GM12872 (cell line): Measurements from ENCODE around the gene DSG3.

Experiments
- TF ChIP-seq, protein P1 (sequence below): IDR thresholded peaks from 3 replicates; pipeline ENCODE4 v1.5.1; 2011; ENCODE audit warnings: low read depth, mild to moderate bottlenecking, low read length, moderate library complexity; ENCODE audit not compliant: insufficient read depth

The DSG3 gene

DNA sequence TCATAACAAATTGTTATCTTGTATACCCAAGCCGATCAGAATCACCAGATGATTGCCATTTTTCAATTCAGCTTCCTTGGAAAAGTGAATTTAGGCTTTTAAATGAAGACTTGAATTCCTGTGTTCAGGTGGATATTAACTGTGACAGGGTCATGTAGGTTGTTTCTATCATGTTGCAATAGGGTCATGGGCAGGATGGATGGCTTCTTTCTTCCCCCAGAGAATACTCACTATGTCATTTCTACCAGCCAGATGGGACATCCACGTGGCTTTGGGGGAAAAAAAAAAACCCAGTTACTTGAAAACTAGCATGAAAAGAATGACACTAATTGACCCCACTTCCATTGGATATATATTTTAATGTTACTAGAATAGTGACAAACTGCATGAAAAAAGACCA, 35.9 kb downstream of the DSG3 start:
- TF ChIP-seq, protein P1, sequence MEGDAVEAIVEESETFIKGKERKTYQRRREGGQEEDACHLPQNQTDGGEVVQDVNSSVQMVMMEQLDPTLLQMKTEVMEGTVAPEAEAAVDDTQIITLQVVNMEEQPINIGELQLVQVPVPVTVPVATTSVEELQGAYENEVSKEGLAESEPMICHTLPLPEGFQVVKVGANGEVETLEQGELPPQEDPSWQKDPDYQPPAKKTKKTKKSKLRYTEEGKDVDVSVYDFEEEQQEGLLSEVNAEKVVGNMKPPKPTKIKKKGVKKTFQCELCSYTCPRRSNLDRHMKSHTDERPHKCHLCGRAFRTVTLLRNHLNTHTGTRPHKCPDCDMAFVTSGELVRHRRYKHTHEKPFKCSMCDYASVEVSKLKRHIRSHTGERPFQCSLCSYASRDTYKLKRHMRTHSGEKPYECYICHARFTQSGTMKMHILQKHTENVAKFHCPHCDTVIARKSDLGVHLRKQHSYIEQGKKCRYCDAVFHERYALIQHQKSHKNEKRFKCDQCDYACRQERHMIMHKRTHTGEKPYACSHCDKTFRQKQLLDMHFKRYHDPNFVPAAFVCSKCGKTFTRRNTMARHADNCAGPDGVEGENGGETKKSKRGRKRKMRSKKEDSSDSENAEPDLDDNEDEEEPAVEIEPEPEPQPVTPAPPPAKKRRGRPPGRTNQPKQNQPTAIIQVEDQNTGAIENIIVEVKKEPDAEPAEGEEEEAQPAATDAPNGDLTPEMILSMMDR = no peak

- TF ChIP-seq, protein P1 = no peak
Observed at GRCh38 chr18:31484461-31484860, 36.9 kb downstream of the DSG3 start.

- TF ChIP-seq, protein P1 = no peak
Observed at GRCh38 chr18:31486165-31486564, 38.6 kb downstream of the DSG3 start.

GRCh38 chr18:31487246-31488015, 39.9 kb downstream of the DSG3 start:
- TF ChIP-seq, protein P1 = no peak

DNA sequence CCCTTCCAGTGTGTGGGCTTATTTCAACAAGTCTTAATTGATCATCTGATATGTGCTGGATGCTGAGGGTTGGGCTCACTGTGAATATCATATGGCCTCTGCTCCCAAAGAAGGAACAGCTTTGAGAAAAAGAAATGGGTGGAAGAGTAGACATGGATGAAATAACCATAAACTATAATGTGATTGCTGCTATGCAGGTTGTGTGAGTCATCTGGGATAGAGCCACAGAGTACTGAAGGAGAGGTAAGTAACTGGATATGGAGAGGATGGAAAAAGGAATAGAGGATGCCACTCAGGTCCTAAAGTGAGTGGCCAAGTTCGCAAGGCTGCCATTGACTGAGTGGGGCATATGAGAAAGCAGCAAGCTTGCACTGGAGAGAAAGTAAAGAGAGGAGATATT, 41.8 kb downstream of the DSG3 start:
- TF ChIP-seq, protein P1 = no peak

GRCh38 chr18:31490387-31490786, 42.8 kb downstream of the DSG3 start:
- TF ChIP-seq, protein P1 = no peak

GRCh38 chr18:31490833-31491232, 43.3 kb downstream of the DSG3 start:
- TF ChIP-seq, protein P1 = no peak
